AG10803 (cell line): ENCODE measurements around the gene PEX11A.
"Not testable (repeated sequence)": the region's sequence is repeated elsewhere in the genome, so short reads cannot be mapped to it uniquely, and the experiment has no call there.

Source experiments
- DNase-seq: peaks from one replicate; pipeline ENCODE4 v3.0.0; 2010; ENCODE audit warnings: low read depth
- H3K4me3 ChIP-seq: 2 replicates; pipeline ENCODE4 v1.5.1; 2011; ENCODE audit warnings: mild to moderate bottlenecking, low read length, control low read depth
- TF ChIP-seq, protein P1 (sequence below): conservative IDR thresholded peaks from 2 replicates; pipeline ENCODE4 v1.5.1; 2011; ENCODE audit warnings: mild to moderate bottlenecking, low read length, control low read depth, inconsistent platforms

Gene PEX11A

GRCh38 chr15:89693696-89694095 is 3.1 kb upstream of the PEX11A start:
- no peak overlapping the region for H3K4me3 ChIP-seq
- TF ChIP-seq, protein P1, sequence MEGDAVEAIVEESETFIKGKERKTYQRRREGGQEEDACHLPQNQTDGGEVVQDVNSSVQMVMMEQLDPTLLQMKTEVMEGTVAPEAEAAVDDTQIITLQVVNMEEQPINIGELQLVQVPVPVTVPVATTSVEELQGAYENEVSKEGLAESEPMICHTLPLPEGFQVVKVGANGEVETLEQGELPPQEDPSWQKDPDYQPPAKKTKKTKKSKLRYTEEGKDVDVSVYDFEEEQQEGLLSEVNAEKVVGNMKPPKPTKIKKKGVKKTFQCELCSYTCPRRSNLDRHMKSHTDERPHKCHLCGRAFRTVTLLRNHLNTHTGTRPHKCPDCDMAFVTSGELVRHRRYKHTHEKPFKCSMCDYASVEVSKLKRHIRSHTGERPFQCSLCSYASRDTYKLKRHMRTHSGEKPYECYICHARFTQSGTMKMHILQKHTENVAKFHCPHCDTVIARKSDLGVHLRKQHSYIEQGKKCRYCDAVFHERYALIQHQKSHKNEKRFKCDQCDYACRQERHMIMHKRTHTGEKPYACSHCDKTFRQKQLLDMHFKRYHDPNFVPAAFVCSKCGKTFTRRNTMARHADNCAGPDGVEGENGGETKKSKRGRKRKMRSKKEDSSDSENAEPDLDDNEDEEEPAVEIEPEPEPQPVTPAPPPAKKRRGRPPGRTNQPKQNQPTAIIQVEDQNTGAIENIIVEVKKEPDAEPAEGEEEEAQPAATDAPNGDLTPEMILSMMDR = no peak
- no peak for DNase-seq

DNA sequence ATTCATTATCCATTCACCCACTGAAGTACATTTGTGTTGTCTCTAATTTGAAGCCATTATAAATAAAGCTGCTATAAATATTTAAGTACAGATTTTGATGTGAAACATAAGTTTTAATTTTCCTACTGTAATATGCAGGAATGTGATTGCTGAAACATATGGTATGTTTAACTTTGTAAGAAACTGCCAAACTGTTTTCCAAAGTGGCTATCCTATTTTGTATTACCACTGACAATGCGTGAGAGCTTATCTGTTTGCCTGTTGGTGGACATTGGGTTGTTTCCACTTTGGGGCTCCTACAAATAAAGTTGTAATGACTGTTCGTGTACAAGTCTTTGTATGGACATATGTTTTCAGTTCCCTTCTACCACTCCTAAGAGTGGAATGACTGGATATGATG is 2.5 kb upstream of the PEX11A start:
- TF ChIP-seq, protein P1 = no peak
- no peak overlapping the region for H3K4me3 ChIP-seq
- DNase-seq = no peak

DNA sequence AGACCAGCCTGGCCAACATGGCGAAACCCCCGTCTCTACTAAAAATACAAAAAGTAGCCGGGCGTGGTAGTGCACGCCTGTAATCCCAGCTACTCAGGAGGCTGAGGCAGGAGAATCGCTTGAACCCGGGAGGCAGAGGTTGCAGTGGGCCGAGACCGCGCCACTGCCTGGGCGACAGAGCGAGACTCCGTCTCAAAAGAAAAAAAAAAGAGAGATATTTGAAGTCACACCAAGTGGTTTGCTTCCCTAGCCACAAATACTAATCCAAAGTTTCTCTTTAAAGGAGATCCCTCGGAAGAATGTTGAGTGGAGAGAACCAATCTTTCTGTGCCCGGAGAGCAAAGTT is 651 bp downstream of the PEX11A start:
- H3K4me3 ChIP-seq = peak overlapping the region; percentile 95
- not testable (repeated sequence) for DNase-seq

DNA sequence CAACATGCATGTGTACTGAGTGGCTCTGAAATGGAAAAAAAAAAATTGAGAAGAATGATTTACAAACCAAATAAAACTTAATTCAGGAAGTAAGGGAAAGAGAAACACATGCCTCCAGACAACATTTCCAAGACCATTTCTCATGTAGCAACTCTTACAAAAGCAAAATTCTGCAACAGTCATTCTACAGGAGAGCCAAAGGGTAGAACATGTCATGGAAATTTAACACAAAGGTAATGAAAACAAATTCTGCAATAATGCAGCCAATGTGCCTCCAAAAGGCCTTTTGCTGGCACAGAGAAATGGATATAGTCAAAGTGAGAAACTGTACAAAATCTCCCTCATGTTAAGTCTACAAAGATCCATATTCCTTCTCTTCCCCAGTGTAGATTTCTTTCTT is 4.0 kb downstream of the PEX11A start:
- no peak overlapping the region for H3K4me3 ChIP-seq
- no peak for DNase-seq
- TF ChIP-seq, protein P1 = no peak

- no peak overlapping the region for H3K4me3 ChIP-seq
- no peak for DNase-seq
- TF ChIP-seq, protein P1 = no peak
Observed at GRCh38 chr15:89685995-89686394, 4.6 kb downstream of the PEX11A start.

GRCh38 chr15:89681146-89681545 is 9.4 kb downstream of the PEX11A start:
- no peak overlapping the region for H3K4me3 ChIP-seq
- TF ChIP-seq, protein P1 = no peak
- DNase-seq = no peak

DNA sequence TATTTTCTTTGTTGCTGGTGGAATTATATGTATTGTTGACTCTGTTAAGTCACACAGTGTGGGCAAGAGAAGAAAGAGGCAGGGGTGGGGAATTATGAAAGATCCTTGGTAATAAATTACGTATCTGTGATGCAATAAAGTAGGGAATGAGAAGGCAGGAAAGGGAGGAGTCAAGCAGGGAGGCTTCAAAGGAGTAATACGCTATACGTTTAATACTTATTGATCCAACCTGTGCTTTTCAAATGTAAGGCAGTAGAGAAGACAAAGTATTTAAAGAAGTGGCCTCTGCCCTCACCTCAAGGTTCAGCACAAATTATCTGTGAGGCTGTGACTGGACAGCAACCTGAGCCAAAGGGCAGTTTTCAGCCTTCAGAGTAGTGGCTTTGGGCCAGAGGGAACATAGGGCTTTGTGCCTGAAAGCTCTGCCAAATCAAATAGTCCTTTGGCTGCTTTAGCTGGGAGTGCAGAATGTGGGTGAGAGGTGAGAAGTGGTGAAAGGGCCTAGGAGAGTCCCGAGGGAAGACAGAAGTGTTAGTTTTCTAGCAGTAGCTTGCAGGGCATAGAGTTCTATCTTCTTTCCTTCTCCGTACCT is 10.2 kb downstream of the PEX11A start:
- H3K4me3 ChIP-seq = no peak overlapping the region
- DNase-seq = peak; percentile 84
- TF ChIP-seq, protein P1 = no peak

DNA sequence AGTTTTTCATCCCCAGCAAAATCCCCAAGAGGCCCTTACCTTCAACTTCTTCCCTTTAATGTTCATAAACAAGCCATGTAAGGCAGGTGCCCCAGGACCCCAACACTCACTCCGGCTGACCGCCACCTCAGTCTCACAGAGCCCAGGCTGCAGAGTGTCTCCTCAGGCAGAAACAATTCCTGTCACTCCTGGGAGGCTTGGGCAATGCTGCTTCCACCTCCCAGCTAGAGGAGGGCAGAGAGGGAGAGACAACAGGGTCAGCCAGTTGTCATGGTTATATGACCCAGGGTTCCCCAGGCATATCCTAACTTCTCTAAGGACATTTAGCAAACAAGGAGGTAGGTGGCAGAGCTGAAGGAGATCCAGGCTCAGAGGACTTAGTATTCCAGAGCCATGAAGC is 11.3 kb downstream of the PEX11A start, which contains the start of gene PLIN1:
Gene PLIN1, minus strand, starts transcription at position 156 of the 400 bp plus-strand sequence. CDS start 1,878 bp downstream, outside the sequence.
- no peak within 1 kb of the TSS for H3K4me3 ChIP-seq
- TF ChIP-seq, protein P1 = no peak
- no peak for DNase-seq
